Measurements from ENCODE around the gene GNPDA1. TPM values are rescaled to one million over a fixed set of nuclear protein-coding genes. Genes with fewer than 3 reads are reported as not detected.
"Not testable (repeated sequence)": the region's sequence is repeated elsewhere in the genome, so short reads cannot be mapped to it uniquely, and the experiment has no call there.

GNPDA1 gene
- total and polyA plus RNA-seq, 10 of the 15 experiments (the other 5 are each of a cell fraction or from before 2014, with no cell fraction given) = 1.0 to 11.9 (median 3.9) TPM

- DNase-seq (ENCODE audit: low read depth, low spot score) = no peak
- H3K9me3 ChIP-seq (replicated peaks; ENCODE audit: control insufficient read depth, insufficient read depth, low read length) = no peaks in the 10 kb centered on the region
- ChIA-PET CTCF (no interaction called here), POLR2A (interaction anchor here (0.5 kb wide), 1 partner anchor 827 kb away, joined by 3 read pairs; no protein-coding TSS in a partner anchor), SMC1A (ENCODE audit: uncharacterized antibody, unreplicated experiment) (interaction anchor here (0.9 to 1.0 kb wide), 2 partner anchors 11 to 90 kb away, joined by 3 to 5 read pairs; no protein-coding TSS in a partner anchor), RAD21 (ENCODE audit: unreplicated experiment) (no interaction called here)
- no peak overlapping the region for H3K27ac ChIP-seq (ENCODE audit: control insufficient read depth, insufficient read depth)
- no TSS peak for BruUV-seq (replicated peaks)
- no peaks in the 10 kb centered on the region; a peak in 3 of 4 replicates for H3K27me3 ChIP-seq (replicated peaks in 1 of 2; ENCODE audit: control insufficient read depth in 2 of 2, insufficient read depth in 2 of 2, low read length in 1 of 2)
- no peak for ATAC-seq
- intact Hi-C loops (cut with micrococcal nuclease; ENCODE audit: unreplicated experiment) = no loop called here
- no peaks in the 10 kb centered on the region for H3K79me2 ChIP-seq (ENCODE audit: control insufficient read depth, insufficient read depth, low read length)
- 47% methylated on average over 4 of the region's 4 CpGs for WGBS (ENCODE audit: insufficient coverage, insufficient replicate concordance, low lambda C conversion rate, missing lambda C conversion rate)
- H3K9ac ChIP-seq (ENCODE audit: control insufficient read depth, insufficient read depth, low read length) = no peak overlapping the region
- no peaks in the 10 kb centered on the region for H3K36me3 ChIP-seq (ENCODE audit: control insufficient read depth in 2 of 2, insufficient read depth in 2 of 2, low read length in 1 of 2)
- H2AFZ ChIP-seq (ENCODE audit: control insufficient read depth, low read depth, low read length) = no peak overlapping the region
- TF ChIP-seq SREBF1 (IDR thresholded peaks at IDR 0.05; ENCODE audit: low read length) (no peak), BCL11A (IDR thresholded peaks at IDR 0.05; ENCODE audit: low read depth, low read length) (no peak), NKRF (conservative IDR thresholded peaks at IDR 0.05) (no peak), ZSCAN29 (IDR thresholded peaks at IDR 0.05) (no peak), POU2F2 (IDR thresholded peaks at IDR 0.05; ENCODE audit: borderline replicate concordance, low read depth, low read length) (no peak), SPI1 (IDR thresholded peaks at IDR 0.05; ENCODE audit: borderline replicate concordance, insufficient read depth, low read depth, low read length) (peak; percentile 27; the same call in 1 of the 2 replicates), NFYA (IDR thresholded peaks at IDR 0.05; ENCODE audit: borderline replicate concordance, low read depth, low read length) (no peak), ZBTB33 (IDR thresholded peaks at IDR 0.05) (no peak), MYB (IDR thresholded peaks at IDR 0.05; ENCODE audit: borderline replicate concordance, low read depth, low read length) (no peak)
- in situ Hi-C loops (cut with MboI) = no loop called here
- FAIRE-seq = no peak
- H3K4me1 ChIP-seq (ENCODE audit: control insufficient read depth, insufficient read depth, low read length) = no peaks in the 10 kb centered on the region
- no peak overlapping the region for H3K4me3 ChIP-seq
- H3K4me2 ChIP-seq (ENCODE audit: control insufficient read depth, insufficient read depth) = no peak overlapping the region
- no peaks in the 10 kb centered on the region for H4K20me1 ChIP-seq (ENCODE audit: control insufficient read depth, insufficient read depth)
Observed at GRCh38 chr5:142053426-142054151, 40.8 kb upstream of the GNPDA1 start.

- H2AFZ ChIP-seq (ENCODE audit: control insufficient read depth, low read depth, low read length); H3K4me2 ChIP-seq (ENCODE audit: control insufficient read depth, insufficient read depth); FAIRE-seq; H3K36me3 ChIP-seq (ENCODE audit: control insufficient read depth in 2 of 2, insufficient read depth in 2 of 2, low read length in 1 of 2); H3K4me1 ChIP-seq (ENCODE audit: control insufficient read depth, insufficient read depth, low read length); intact Hi-C loops (cut with micrococcal nuclease; ENCODE audit: unreplicated experiment); in situ Hi-C loops (cut with MboI); DNase-seq (ENCODE audit: low read depth, low spot score); H3K79me2 ChIP-seq (ENCODE audit: control insufficient read depth, insufficient read depth, low read length); H3K27ac ChIP-seq (ENCODE audit: control insufficient read depth, insufficient read depth); H3K4me3 ChIP-seq; ATAC-seq; H4K20me1 ChIP-seq (ENCODE audit: control insufficient read depth, insufficient read depth); RAD21 ChIA-PET (ENCODE audit: unreplicated experiment); SMC1A ChIA-PET (ENCODE audit: uncharacterized antibody, unreplicated experiment); H3K9ac ChIP-seq (ENCODE audit: control insufficient read depth, insufficient read depth, low read length); POLR2A ChIA-PET; BruUV-seq (replicated peaks); H3K27me3 ChIP-seq (replicated peaks in 1 of 2; ENCODE audit: control insufficient read depth in 2 of 2, insufficient read depth in 2 of 2, low read length in 1 of 2); H3K9me3 ChIP-seq (replicated peaks; ENCODE audit: control insufficient read depth, insufficient read depth, low read length): not testable (repeated sequence)
- WGBS (ENCODE audit: insufficient coverage, insufficient replicate concordance, low lambda C conversion rate, missing lambda C conversion rate) = 59% methylated on average over 2 of the region's 4 CpGs
- CTCF ChIA-PET = interaction anchor here (0.7 to 1.1 kb wide), 2 partner anchors 35 to 359 kb away, joined by 3 to 4 read pairs; no protein-coding TSS in a partner anchor
Observed at GRCh38 chr5:142052026-142052425, 39.2 kb upstream of the GNPDA1 start.

All from GM12878 (cell line).